GM19193 (cell line): ENCODE data around the gene FYCO1.

Experiments used
- POLR2A ChIP-seq: IDR thresholded peaks from 4 replicates; pipeline ENCODE4 v1.6.1; 2011; ENCODE audit not compliant: insufficient read depth, insufficient read length; ENCODE audit errors: extremely low read depth

The FYCO1 gene

GRCh38 chr3:45960289-45960688, 35.3 kb downstream of the FYCO1 start:
- no peak for TF ChIP-seq POLR2A

- no peak for TF ChIP-seq POLR2A
These were observed 36.4 kb downstream of the FYCO1 start for GRCh38 chr3:45959201-45959600.

GRCh38 chr3:45958321-45958791, 37.3 kb downstream of the FYCO1 start:
- TF ChIP-seq POLR2A = no peak

- no peak for TF ChIP-seq POLR2A
These were observed 38.0 kb downstream of the FYCO1 start for GRCh38 chr3:45957586-45957985.

GRCh38 chr3:45955706-45956105, 39.9 kb downstream of the FYCO1 start:
- TF ChIP-seq POLR2A = no peak

DNA sequence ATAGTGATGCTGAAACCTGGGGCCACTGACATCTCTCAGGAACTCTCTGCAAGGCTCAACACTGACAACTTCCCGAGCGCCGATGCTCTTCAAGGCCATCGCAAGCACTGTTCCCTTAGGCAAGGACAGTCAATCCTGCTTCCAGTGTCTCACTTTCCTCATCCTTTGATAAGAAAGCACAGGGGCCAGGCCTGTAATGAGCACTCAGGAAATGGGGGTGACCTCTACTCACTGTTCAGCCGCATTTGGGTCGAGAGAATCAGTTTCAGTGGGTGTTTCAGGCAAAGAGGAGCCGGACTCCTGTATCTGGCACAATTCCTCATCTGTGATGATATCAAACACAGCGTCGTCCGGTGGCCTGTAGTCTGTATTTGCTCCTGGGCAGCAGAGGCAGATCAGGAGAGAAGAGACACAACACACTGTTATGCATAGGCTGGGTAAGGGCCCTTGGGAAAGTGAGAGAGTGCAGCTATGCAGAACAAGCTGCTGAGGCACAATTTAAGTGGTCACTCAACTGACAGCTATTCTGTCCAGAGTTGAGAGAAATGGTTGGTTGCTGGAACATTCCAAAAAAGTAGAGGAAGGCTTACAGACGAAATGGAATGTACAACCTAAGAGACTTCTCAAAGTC, 40.5 kb downstream of the FYCO1 start:
- no peak for TF ChIP-seq POLR2A

GRCh38 chr3:45954306-45954705, 41.3 kb downstream of the FYCO1 start:
- no peak for TF ChIP-seq POLR2A

DNA sequence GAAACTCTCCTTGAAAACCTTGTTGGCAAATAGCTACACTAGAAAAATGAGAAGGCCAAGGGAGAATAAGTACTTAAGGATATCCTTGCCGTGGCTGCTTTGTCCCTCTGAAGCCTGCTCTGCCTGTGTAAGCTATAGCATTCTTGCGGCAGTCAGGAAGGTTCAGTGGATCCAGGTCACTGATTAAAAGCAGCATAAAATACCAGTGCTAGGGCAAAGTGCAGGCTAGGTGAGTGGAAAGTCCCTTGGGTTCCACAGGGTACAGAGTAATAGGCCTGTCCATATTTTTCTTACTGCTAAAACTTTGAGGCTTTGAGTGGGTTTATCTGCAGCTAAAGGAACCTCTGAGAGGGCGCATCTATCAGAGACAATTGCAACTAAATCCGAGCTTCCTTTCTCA, 42.1 kb downstream of the FYCO1 start:
- no peak for TF ChIP-seq POLR2A

GRCh38 chr3:45952456-45952855, 43.2 kb downstream of the FYCO1 start:
- TF ChIP-seq POLR2A = no peak

GRCh38 chr3:45951946-45952345, 43.7 kb downstream of the FYCO1 start:
- no peak for TF ChIP-seq POLR2A

DNA sequence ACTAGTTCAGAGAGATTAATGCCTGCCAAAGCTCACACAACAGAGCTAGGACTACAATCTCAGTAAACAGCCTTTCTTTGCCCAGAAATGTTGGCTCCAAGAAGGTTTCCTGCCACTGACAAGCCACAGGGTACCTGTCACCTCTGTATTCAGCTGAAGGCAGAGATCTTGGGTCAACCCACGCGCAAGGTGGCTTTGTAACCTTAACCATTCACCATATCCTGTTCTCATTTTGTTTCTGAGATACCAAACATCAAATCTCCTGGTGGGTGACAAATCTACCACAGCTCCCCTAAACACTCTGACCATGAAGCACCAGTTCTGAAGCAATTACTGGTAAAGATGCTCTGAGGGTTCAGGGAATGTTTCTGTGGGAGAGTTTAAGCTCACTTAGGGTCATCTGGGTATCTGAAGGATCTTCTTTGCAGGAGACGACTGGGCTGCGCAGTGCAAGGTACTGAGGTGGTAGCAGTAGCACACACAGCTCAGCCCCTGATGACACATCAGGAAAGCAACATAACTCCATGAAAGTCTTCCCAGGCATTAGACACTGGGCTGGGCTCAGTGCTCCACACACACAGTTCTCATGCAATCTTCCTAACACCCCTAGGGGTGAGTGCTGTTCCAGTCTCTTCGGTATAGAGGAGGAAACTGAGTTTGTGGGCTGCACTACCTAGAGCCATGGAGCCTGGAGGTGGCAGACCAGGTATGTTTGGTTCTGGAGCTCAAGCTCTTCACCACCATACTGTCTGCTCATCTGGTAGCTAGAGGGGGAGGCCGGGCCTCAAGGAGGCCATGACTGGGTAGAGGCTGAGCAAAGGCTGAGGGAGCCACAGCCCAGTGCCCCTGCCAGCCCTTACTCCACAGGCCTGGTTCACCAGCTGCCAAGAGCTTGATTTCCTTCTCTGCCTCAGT, 44.7 kb downstream of the FYCO1 start:
- no peak for TF ChIP-seq POLR2A

DNA sequence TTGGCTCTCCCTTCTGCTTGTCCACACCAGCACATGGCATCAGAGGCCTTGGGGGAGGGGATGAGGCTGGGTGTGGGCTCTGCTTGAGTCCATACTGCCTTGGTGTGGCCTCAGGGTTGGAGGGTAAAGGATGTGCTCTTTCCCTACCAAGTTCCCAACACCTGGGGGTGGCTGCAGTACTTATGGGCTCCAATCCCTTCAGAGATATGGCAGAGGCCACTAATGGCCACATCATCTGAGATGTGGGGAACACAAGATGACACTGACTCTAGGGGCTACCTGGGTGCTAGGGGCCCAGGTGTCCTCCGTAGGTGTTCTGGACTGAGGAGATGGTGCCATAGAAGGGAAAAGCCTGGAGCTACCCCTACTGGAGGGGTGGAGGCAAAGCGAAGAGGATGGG, 45.5 kb downstream of the FYCO1 start:
- no peak for TF ChIP-seq POLR2A

GRCh38 chr3:45949432-45949831, 46.2 kb downstream of the FYCO1 start:
- TF ChIP-seq POLR2A = no peak

GRCh38 chr3:45948881-45949280, 46.7 kb downstream of the FYCO1 start:
- TF ChIP-seq POLR2A = no peak

- no peak for TF ChIP-seq POLR2A
These were observed 47.3 kb downstream of the FYCO1 start for GRCh38 chr3:45948311-45948781.

- TF ChIP-seq POLR2A = no peak
These were observed 48.3 kb downstream of the FYCO1 start for GRCh38 chr3:45947361-45947760.
